ENCODE data around the gene SREBF1.

SREBF1 gene

DNA sequence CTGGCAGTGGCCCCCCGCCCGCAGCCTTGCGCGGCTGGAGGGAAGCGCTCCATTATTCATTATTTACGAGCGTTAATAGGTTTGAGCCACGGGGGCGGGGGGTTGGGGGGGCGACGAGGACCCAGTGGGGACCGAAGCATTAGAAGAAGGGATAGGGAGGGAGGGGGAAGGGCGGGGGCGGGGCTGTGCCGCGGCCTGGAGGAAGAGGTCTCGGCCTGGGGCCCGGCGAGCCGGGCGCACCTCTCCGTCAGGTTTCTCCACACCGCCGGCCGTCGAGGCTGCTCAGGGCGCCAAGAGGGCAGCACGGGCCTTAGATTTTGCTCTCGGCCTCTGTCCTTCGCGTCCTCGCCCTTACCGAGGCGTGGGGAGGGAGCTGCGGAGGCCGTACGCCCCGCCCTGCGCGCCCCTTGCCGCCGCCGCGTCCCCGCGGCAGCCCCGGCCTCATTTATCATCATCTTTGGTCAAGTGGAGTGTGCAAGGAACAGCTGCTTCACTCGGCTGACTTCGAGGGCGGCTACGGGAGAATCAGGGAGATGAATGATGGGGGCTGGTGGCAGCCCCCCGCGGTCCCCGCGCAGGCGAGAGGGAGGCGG is 54.2 kb downstream of the SREBF1 start:
- Histone ChIP-seq H3K9ac (ENCODE audit: low read depth, low read length) (no peak overlapping the region), H3K36me3 (ENCODE audit: insufficient read depth, low read length) (peaks cover 4% of the 10 kb centered on the region; the same call in 1 of the 2 replicates), H3K79me2 (ENCODE audit: insufficient read depth, low read length) (peaks cover 80% of the 10 kb centered on the region), H3K4me1 (ENCODE audit: insufficient read depth, low read length) (peaks cover 13% of the 10 kb centered on the region), H3K4me3 (ENCODE audit: low read depth in 1 of 2, low read length in 2 of 2) (no peak overlapping the region), H3K27ac (ENCODE audit: low read length) (no peak overlapping the region), H3K9me3 (ENCODE audit: insufficient read depth, low read length, severe bottlenecking) (no peaks in the 10 kb centered on the region), H4K20me1 (ENCODE audit: insufficient read depth, low read length) (peaks cover 91% of the 10 kb centered on the region), H2AFZ (ENCODE audit: low read depth, low read length) (no peak overlapping the region), H3K4me2 (ENCODE audit: insufficient read depth, low read length) (peak overlapping the region; percentile 50), H3K27me3 (ENCODE audit: insufficient read depth, low read length, poor library complexity) (no peaks in the 10 kb centered on the region)
- DNase-seq: no peak
- TF ChIP-seq, protein P1, sequence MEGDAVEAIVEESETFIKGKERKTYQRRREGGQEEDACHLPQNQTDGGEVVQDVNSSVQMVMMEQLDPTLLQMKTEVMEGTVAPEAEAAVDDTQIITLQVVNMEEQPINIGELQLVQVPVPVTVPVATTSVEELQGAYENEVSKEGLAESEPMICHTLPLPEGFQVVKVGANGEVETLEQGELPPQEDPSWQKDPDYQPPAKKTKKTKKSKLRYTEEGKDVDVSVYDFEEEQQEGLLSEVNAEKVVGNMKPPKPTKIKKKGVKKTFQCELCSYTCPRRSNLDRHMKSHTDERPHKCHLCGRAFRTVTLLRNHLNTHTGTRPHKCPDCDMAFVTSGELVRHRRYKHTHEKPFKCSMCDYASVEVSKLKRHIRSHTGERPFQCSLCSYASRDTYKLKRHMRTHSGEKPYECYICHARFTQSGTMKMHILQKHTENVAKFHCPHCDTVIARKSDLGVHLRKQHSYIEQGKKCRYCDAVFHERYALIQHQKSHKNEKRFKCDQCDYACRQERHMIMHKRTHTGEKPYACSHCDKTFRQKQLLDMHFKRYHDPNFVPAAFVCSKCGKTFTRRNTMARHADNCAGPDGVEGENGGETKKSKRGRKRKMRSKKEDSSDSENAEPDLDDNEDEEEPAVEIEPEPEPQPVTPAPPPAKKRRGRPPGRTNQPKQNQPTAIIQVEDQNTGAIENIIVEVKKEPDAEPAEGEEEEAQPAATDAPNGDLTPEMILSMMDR (IDR thresholded peaks at IDR 0.05; ENCODE audit: borderline replicate concordance, extremely low read depth, low read length, poor library complexity, severe bottlenecking): no peak
- TF ChIP-seq EZH2 (IDR thresholded peaks at IDR 0.05; ENCODE audit: borderline replicate concordance, low read depth, low read length, severe bottlenecking): no peak
- ATAC-seq (ENCODE audit: insufficient read depth, low read depth): no peak

DNA sequence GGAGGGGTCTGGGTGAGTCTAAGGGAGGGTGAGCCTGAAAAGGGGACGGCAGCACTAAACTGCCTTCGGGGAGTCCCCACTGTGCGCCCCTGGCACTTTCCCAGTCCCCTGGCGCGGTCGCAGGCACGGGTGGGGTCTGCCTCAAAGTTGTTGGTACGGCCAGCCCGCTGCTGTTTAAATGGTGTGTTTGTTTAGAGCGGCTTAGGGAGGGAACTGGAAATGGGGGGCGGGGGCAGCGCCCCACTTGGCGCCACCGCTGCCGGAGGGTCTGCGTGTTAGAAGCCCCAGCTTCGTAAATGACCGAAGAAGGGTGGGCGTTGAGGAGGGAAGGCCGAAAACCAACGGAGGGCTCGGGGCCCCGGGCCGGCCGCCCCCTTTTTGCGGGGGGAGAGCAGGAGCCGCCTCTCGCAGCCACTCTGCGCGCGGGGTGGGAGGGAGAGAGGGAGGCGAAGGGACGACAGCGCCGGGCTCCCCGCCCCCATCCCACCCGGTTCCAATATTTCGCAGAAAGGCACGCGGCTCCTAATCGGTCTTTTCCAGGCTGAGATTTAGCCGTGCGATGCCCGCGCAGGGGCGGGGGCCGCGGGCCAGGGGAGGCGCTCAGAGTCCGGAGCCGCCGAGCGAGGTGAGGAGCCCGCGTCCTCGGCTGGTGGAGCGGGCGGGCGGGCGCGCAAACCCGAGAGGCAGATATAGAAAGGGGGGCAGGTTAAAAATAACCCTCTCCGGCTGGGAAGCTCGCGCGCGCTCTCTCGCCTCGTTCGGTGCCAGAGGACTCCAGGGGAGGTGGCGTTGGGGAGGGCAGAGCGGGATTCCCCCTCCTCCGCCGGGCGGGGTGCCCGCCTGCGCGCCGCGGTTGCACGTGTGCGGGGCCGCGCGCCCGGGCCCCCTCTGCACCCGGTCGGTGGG is 54.9 kb downstream of the SREBF1 start:
- Histone ChIP-seq H3K9ac (ENCODE audit: low read depth, low read length) (no peak overlapping the region), H3K27ac (ENCODE audit: low read length) (no peak overlapping the region), H3K36me3 (ENCODE audit: insufficient read depth, low read length) (peaks cover 11% of the 10 kb centered on the region), H3K27me3 (ENCODE audit: insufficient read depth, low read length, poor library complexity) (no peaks in the 10 kb centered on the region), H3K9me3 (ENCODE audit: insufficient read depth, low read length, severe bottlenecking) (no peaks in the 10 kb centered on the region), H3K4me2 (ENCODE audit: insufficient read depth, low read length) (peak overlapping the region; percentile 50), H3K4me3 (ENCODE audit: low read depth in 1 of 2, low read length in 2 of 2) (peak overlapping the region in 1 of 2 experiments; percentile 18; a peak in 1 of 4 replicates), H2AFZ (ENCODE audit: low read depth, low read length) (no peak overlapping the region), H3K4me1 (ENCODE audit: insufficient read depth, low read length) (peaks cover 13% of the 10 kb centered on the region), H4K20me1 (ENCODE audit: insufficient read depth, low read length) (peaks cover 91% of the 10 kb centered on the region), H3K79me2 (ENCODE audit: insufficient read depth, low read length) (peaks cover 80% of the 10 kb centered on the region)
- TF ChIP-seq, protein P1 (IDR thresholded peaks at IDR 0.05; ENCODE audit: borderline replicate concordance, extremely low read depth, low read length, poor library complexity, severe bottlenecking): no peak
- no peak for TF ChIP-seq EZH2 (IDR thresholded peaks at IDR 0.05; ENCODE audit: borderline replicate concordance, low read depth, low read length, severe bottlenecking)
- peak; percentile 49 for DNase-seq
- ATAC-seq (ENCODE audit: insufficient read depth, low read depth): peak; percentile 56

DNA sequence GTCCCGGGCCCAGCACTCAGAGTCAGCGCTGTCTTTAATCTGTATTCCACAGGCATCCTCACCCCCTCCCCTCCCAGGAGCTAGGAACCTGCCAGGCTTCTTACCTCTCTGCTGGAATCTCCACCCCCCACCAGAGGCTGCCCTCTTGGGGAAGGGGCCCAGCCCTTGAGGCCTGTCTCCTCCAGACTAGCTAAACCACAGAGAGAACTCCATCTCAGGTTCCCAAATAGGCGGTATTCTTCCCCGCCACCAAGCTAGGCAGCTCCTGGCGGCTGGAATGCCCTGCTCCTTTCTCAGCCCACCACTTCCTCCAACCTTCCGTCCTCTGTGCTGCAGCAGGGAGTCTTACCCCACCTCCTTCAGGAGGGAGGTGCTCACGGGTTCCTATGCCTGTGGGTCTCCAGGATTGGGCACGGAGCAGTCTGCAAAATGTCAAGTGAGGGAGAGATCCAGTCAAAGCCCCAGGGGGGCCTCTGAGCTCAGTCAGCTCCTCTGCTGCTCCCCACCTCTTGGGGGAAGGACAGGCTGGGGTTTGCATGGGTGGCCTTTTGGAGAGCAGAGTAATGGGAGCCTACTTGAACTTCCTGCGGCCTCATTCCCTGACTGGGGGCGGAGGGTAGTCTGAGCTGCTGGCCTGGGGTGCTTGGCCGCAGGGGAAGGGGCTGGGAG is 55.7 kb downstream of the SREBF1 start:
- no peak overlapping the region for H3K9ac ChIP-seq (ENCODE audit: low read depth, low read length)
- no peak overlapping the region for H3K27ac ChIP-seq (ENCODE audit: low read length)
- TF ChIP-seq, protein P1 (IDR thresholded peaks at IDR 0.05; ENCODE audit: borderline replicate concordance, extremely low read depth, low read length, poor library complexity, severe bottlenecking): no peak
- TF ChIP-seq EZH2 (IDR thresholded peaks at IDR 0.05; ENCODE audit: borderline replicate concordance, low read depth, low read length, severe bottlenecking): no peak
- H3K4me1 ChIP-seq (ENCODE audit: insufficient read depth, low read length): peaks cover 13% of the 10 kb centered on the region
- H3K27me3 ChIP-seq (ENCODE audit: insufficient read depth, low read length, poor library complexity): no peaks in the 10 kb centered on the region
- H3K4me2 ChIP-seq (ENCODE audit: insufficient read depth, low read length): peak overlapping the region; percentile 50
- no peak for DNase-seq
- no peak for ATAC-seq (ENCODE audit: insufficient read depth, low read depth)
- H2AFZ ChIP-seq (ENCODE audit: low read depth, low read length): no peak overlapping the region
- no peak overlapping the region for H3K4me3 ChIP-seq (ENCODE audit: low read depth in 1 of 2, low read length in 2 of 2)
- H3K36me3 ChIP-seq (ENCODE audit: insufficient read depth, low read length): peaks cover 13% of the 10 kb centered on the region
- H3K79me2 ChIP-seq (ENCODE audit: insufficient read depth, low read length): peaks cover 81% of the 10 kb centered on the region
- H4K20me1 ChIP-seq (ENCODE audit: insufficient read depth, low read length): peaks cover 91% of the 10 kb centered on the region
- H3K9me3 ChIP-seq (ENCODE audit: insufficient read depth, low read length, severe bottlenecking): no peaks in the 10 kb centered on the region
